ENCODE results near the gene TNKS1BP1.

TNKS1BP1 gene

GRCh38 chr11:57348636-57349313 lies 24.0 kb upstream of the TNKS1BP1 start:
- TF ChIP-seq EZH2phosphoT487 (IDR thresholded peaks at IDR 0.05; ENCODE audit: borderline replicate concordance, low read length): no peak
- TF ChIP-seq CTCF (IDR thresholded peaks at IDR 0.05; ENCODE audit: low read depth, low read length, poor library complexity, severe bottlenecking): no peak
- no peak overlapping the region for H3K4me3 ChIP-seq (ENCODE audit: low read length)
- no peaks in the 10 kb centered on the region for H3K9me2 ChIP-seq (replicated peaks; ENCODE audit: control insufficient read depth, low read length)
- H3K9me3 ChIP-seq (ENCODE audit: control insufficient read depth, insufficient read depth, low read length): no peaks in the 10 kb centered on the region
- H3K27me3 ChIP-seq (ENCODE audit: control insufficient read depth, low read length): 0 out of 2 replicates have a peak, but pooled peaks cover 2% of the 10 kb centered on the region
- H3K79me2 ChIP-seq (ENCODE audit: control insufficient read depth, low read length): no peaks in the 10 kb centered on the region
- no peaks in the 10 kb centered on the region for H3F3A ChIP-seq (ENCODE audit: control insufficient read depth, insufficient read depth)
- H3K36me3 ChIP-seq (ENCODE audit: control insufficient read depth, low read length): no peaks in the 10 kb centered on the region
- H3K4me2 ChIP-seq (ENCODE audit: low read length): no peak overlapping the region
- H3K4me1 ChIP-seq (ENCODE audit: control insufficient read depth, low read length): peaks cover 6% of the 10 kb centered on the region; the same call in 1 of the 2 replicates
- H4K20me1 ChIP-seq (ENCODE audit: control insufficient read depth, insufficient read depth, low read depth, low read length): no peaks in the 10 kb centered on the region
- H3K27ac ChIP-seq (ENCODE audit: low read depth, low read length): no peak overlapping the region

GRCh38 chr11:57348052-57348451 lies 23.3 kb upstream of the TNKS1BP1 start:
- Histone ChIP-seq H3K4me1 (ENCODE audit: control insufficient read depth, low read length) (peaks cover 6% of the 10 kb centered on the region; the same call in 1 of the 2 replicates), H3K79me2 (ENCODE audit: control insufficient read depth, low read length) (no peaks in the 10 kb centered on the region), H3K9me3 (ENCODE audit: control insufficient read depth, insufficient read depth, low read length) (no peaks in the 10 kb centered on the region), H3K4me2 (ENCODE audit: low read length) (no peak overlapping the region), H4K20me1 (ENCODE audit: control insufficient read depth, insufficient read depth, low read depth, low read length) (no peaks in the 10 kb centered on the region), H3K36me3 (ENCODE audit: control insufficient read depth, low read length) (no peaks in the 10 kb centered on the region), H3K27ac (ENCODE audit: low read depth, low read length) (no peak overlapping the region), H3K9me2 (replicated peaks; ENCODE audit: control insufficient read depth, low read length) (no peaks in the 10 kb centered on the region), H3F3A (ENCODE audit: control insufficient read depth, insufficient read depth) (no peaks in the 10 kb centered on the region), H3K4me3 (ENCODE audit: low read length) (no peak overlapping the region), H3K27me3 (ENCODE audit: control insufficient read depth, low read length) (0 out of 2 replicates have a peak, but pooled peaks cover 2% of the 10 kb centered on the region)
- TF ChIP-seq CTCF (IDR thresholded peaks at IDR 0.05; ENCODE audit: low read depth, low read length, poor library complexity, severe bottlenecking): no peak

- Histone ChIP-seq H3F3A (ENCODE audit: control insufficient read depth, insufficient read depth) (no peaks in the 10 kb centered on the region), H3K36me3 (ENCODE audit: control insufficient read depth, low read length) (no peaks in the 10 kb centered on the region), H3K27me3 (ENCODE audit: control insufficient read depth, low read length) (0 out of 2 replicates have a peak, but pooled peaks cover 2% of the 10 kb centered on the region), H4K20me1 (ENCODE audit: control insufficient read depth, insufficient read depth, low read depth, low read length) (no peaks in the 10 kb centered on the region), H3K79me2 (ENCODE audit: control insufficient read depth, low read length) (no peaks in the 10 kb centered on the region), H3K9me3 (ENCODE audit: control insufficient read depth, insufficient read depth, low read length) (no peaks in the 10 kb centered on the region), H3K4me2 (ENCODE audit: low read length) (no peak overlapping the region), H3K9me2 (replicated peaks; ENCODE audit: control insufficient read depth, low read length) (no peaks in the 10 kb centered on the region), H3K27ac (ENCODE audit: low read depth, low read length) (no peak overlapping the region), H3K4me3 (ENCODE audit: low read length) (no peak overlapping the region), H3K4me1 (ENCODE audit: control insufficient read depth, low read length) (peaks cover 6% of the 10 kb centered on the region; the same call in 1 of the 2 replicates)
- TF ChIP-seq EZH2phosphoT487 (IDR thresholded peaks at IDR 0.05; ENCODE audit: borderline replicate concordance, low read length): no peak
- no peak for TF ChIP-seq CTCF (IDR thresholded peaks at IDR 0.05; ENCODE audit: low read depth, low read length, poor library complexity, severe bottlenecking)
Measured at GRCh38 chr11:57347336-57347735, 22.6 kb upstream of the TNKS1BP1 start.
